Measurements from ENCODE around the gene ABCC4.
"Not testable (repeated sequence)": the region's sequence is repeated elsewhere in the genome, so short reads cannot be mapped to it uniquely, and the experiment has no call there.

The ABCC4 gene

DNA sequence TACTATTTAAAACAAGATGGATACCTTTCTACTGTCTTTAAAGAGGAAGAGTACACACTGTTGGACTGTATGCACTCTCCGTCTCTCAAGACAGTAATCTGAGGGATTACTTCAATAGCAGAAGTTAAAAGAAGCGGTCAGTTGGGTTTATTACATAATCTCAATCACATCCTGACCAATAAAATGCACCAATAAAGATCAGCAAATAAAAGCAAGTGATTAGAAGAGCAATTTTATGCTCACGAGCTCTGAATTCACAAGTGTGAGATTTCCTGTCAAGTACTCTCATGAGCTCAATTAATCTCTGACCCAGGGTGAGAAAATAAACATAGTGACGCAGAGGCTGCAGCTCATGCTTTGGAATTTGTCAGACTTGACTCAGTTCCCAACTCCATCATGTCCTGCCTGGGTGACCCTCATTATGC is 12.2 kb downstream of the ABCC4 start:
- H3K4me3 ChIP-seq (ENCODE audit: low read depth, low read length), result no peak overlapping the region
- no peak for DNase-seq (ENCODE audit: low read depth)
- in situ Hi-C loops (cut with HindIII; ENCODE audit: low sequenced_read_pairs), result no loop called here
- no peak for TF ChIP-seq CTCF (IDR thresholded peaks at IDR 0.05; ENCODE audit: low read depth, low read length, missing control alignments)

- in situ Hi-C loops (cut with HindIII; ENCODE audit: low sequenced_read_pairs), result no loop called here
- H3K4me3 ChIP-seq (ENCODE audit: low read depth, low read length), result no peak overlapping the region
- no peak for DNase-seq (ENCODE audit: low read depth)
- TF ChIP-seq CTCF (IDR thresholded peaks at IDR 0.05; ENCODE audit: low read depth, low read length, missing control alignments), result no peak
Measured at GRCh38 chr13:95284436-95284835, 16.8 kb downstream of the ABCC4 start.

GRCh38 chr13:95279016-95279415 is 22.2 kb downstream of the ABCC4 start:
- H3K4me3 ChIP-seq (ENCODE audit: low read depth, low read length), result no peak overlapping the region
- DNase-seq (ENCODE audit: low read depth), result no peak
- in situ Hi-C loops (cut with HindIII; ENCODE audit: low sequenced_read_pairs), result no loop called here
- no peak for TF ChIP-seq CTCF (IDR thresholded peaks at IDR 0.05; ENCODE audit: low read depth, low read length, missing control alignments)

DNA sequence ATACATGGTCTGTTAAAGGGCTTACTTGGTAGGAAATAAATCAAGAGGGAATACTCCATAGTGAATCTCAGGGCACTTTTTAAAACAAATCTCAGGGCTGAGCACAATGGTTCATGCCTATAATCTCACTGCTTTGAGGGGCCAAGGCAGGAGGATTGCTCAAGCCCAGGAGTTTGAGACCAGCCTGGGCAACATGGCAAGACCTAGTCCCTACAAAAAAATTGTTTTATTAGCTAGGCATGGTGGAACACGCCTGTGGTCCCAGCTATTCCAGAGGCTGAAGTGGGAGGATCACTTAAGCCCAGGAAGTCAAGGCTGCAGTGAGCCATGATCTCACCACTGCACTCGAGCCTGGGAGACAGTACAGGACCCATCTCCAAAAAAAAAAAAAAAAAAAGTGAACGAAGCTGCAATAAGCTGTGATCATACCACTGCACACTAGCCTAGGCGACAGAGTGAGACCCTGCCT is 25.2 kb downstream of the ABCC4 start:
- DNase-seq (ENCODE audit: low read depth), result no peak
- in situ Hi-C loops (cut with HindIII; ENCODE audit: low sequenced_read_pairs), result no loop called here
- no peak overlapping the region for H3K4me3 ChIP-seq (ENCODE audit: low read depth, low read length)
- no peak for TF ChIP-seq CTCF (IDR thresholded peaks at IDR 0.05; ENCODE audit: low read depth, low read length, missing control alignments)

DNA sequence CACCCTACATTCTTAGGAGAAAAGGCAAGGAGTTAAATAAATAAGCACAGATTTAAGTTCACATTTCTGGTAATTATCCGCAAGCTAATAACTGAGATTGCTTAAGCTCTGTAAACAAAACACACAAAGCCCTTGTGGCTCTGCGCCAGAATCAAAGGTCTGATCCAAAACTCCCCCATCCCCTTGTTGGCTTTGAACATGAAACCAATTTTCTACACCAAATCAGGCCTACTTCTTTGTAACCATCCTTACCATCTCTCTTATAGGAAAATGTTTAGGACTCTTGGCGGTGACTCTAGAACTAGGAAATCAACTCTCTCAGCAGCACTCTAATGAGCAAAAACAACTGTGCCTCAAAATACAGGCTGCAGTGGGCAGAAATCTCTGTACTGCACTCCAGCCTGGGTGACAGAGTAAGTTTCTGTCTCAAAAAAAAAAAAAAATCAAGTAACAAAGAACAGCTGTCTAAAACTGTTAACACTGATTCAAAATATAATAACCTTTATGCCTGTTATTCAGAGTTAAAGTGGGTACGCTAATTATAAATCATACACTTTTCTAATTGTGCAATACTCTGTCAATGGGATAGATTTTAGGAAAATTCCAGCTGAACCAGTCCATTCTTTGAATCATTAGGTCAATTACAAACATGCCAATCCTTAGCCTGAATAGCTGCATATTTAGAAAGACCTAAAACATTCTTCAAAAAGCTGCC is 25.8 kb downstream of the ABCC4 start:
- no peak for TF ChIP-seq CTCF (IDR thresholded peaks at IDR 0.05; ENCODE audit: low read depth, low read length, missing control alignments)
- in situ Hi-C loops (cut with HindIII; ENCODE audit: low sequenced_read_pairs), result no loop called here
- H3K4me3 ChIP-seq (ENCODE audit: low read depth, low read length), result no peak overlapping the region
- no peak for DNase-seq (ENCODE audit: low read depth)

DNA sequence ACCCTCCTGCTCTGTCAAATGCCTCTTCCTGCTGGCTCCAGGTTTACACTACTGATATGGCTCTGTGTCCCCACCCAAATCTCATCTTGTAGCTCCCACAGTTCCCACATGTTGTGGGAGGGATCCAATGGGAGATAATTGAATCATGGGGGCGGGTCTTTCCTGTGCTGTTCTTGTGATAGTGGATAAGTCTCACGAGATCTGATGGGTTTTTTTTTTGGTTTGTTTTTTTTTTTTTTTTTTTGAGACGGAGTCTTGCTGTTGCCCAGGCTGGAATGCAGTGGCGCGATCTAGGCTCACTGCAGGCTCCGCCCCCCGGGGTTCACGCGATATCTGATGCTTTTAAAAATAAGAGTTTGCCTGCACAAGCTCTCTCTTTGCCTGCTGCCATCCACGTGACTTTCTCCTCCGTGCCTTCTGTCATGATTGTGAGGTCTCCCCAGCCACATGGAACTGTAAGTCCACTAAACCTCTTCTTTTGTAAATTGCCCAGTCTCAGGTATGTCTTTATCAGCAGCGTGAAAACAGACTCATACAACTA is 27.6 kb downstream of the ABCC4 start:
- H3K4me3 ChIP-seq (ENCODE audit: low read depth, low read length); DNase-seq (ENCODE audit: low read depth); in situ Hi-C loops (cut with HindIII; ENCODE audit: low sequenced_read_pairs): not testable (repeated sequence)

GRCh38 chr13:95272076-95272475 is 29.2 kb downstream of the ABCC4 start:
- in situ Hi-C loops (cut with HindIII; ENCODE audit: low sequenced_read_pairs); DNase-seq (ENCODE audit: low read depth); H3K4me3 ChIP-seq (ENCODE audit: low read depth, low read length): not testable (repeated sequence)
